ENCODE measurements around the gene CASTOR2.
"Not testable (repeated sequence)": the region's sequence is repeated elsewhere in the genome, so short reads cannot be mapped to it uniquely, and the experiment has no call there.

The CASTOR2 gene

DNA sequence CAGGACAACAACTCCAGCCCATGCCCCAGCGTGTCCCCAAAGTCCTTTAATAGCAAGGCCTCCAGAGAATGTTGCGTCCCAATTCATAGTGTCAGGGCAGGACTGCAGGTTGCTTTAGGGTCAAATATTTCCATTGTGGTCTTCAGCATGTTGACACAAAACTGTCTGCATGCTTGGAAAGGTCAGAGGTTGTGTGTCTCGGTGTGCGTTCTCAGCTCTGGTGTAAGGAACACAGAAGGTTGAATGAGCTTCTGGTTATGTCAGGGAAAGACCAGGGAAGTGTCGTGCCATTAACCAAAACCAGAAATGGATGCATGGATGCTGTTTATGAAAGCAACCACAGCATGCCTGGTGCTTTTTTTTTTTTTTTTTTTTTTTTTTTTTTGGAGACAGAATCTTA lies 31.9 kb downstream of the CASTOR2 start:
- not testable (repeated sequence) for DNase-seq

DNA sequence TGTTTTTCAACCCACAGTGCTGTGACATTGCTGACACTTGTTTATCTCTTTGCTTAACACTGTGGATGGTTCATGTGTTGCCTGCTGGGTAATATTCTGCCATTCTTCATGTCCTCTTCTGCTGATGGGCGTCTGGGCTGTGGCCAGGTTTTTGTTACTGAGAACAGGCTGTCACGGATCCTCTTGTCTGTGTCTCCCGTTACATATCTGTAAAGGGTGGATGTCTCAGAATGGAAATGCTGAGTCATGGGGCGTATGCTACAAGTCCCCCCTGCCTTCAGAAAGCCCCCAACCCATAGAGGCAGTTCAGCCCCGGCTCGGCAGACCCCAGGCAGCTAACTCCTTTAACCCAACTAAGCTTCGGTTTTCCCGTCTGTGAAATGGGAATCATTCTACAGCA lies 33.3 kb downstream of the CASTOR2 start:
- not testable (repeated sequence) for DNase-seq

GRCh38 chr7:75001356-75001755 lies 36.9 kb downstream of the CASTOR2 start:
- not testable (repeated sequence) for DNase-seq

GRCh38 chr7:75010036-75010435 lies 45.5 kb downstream of the CASTOR2 start:
- no peak for DNase-seq

GRCh38 chr7:75017832-75018231 lies 53.3 kb downstream of the CASTOR2 start:
- DNase-seq = no peak

DNA sequence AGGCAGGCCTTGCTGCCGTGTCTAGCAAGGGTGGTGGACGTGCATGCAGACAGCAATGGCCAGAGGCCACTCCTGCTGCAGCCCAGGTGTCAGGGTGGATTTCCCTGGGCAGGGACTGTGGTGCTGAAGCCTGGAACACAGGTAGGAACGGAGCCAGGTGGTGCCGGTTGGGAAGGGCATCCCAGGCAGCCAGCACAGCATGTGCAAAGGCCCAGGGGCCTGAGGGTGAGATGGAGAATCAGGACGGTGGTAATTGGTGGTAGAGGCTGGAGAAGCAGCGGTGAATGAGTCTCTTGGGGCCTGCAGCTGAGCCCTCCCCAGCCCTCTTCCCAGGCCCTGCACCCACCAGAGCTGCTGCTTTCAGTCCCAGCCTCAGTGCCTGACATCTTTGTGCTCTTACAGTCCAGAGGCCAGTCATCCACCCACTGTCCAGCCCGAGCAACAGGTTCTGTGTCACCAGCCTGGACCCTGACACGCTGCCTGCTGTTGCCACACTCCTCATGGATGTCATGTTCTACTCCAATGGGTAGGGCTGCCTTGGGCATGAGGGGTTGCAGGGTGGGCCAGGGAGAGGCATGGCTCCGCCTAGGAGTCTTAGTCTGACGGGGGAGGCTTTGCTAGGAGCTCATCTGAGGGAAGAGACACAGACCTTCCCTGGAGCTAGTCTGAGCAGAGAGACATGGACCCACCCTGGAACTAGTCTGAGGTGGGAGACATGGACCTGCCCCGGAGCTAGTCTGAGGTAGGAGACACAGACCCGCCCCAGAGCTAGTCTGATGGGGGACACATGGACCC lies 54.3 kb downstream of the CASTOR2 start:
- no peak for DNase-seq

DNA sequence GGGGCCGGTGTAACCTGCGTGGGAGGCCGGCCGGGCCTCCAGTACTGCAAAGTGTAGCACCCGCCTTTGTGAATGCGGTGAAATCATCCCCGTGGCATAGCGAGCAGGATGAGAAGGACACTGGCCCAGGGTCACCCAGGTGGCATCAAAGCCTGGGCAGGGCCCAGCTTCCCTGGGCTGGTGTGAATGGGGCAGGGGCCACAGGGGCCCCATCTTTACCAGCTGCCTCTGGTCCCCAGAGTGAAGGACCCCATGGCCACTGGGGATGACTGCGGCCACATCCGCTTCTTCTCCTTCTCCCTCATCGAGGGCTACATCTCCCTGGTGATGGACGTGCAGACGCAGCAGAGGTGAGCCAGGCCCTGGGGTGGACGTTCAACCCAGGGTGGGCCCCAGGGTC lies 55.3 kb downstream of the CASTOR2 start:
- DNase-seq = no peak

DNA sequence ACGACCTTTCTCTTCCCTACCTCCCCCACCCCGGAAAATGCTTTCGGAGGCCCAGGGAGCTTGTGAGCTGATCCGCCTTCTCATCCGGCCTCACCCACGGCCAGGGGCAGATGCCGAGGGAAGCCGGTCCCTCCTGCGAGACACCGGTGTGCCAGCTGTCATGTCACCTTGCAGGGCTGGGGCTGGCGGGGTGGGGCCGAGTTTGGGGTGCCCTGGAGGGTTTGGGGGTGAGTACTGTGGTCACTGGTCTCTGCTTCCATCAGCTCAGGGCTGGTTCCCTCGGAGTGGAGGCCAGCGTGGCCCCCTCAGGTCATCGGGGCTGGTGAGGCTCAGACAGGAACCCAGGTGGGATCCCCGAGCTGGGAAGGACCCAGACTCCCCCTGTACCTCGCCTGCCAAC lies 60.4 kb downstream of the CASTOR2 start:
- no peak for DNase-seq

- DNase-seq = no peak
These were observed 63.8 kb downstream of the CASTOR2 start for GRCh38 chr7:75028299-75028698.

DNA sequence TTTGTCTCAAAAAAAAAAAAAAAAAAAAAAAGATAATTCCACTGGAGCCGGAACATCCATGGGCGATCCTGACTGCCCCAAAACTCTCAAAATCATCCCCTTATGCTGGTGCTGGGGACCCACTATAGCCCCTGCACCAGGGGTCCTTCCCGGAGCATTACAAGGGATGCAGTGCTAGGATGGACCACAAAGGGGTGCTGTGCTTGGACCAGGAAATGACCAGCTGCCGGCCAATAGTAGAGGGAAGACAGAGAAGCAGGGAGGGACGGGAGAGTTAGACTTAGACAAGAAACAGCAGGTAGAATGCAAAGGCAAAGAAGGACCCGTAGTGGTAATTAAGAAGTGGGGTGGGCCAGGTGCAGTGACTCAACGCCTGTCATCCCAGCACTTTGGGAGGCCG lies 68.6 kb downstream of the CASTOR2 start:
- no peak for DNase-seq

- DNase-seq = no peak
These were observed 69.3 kb downstream of the CASTOR2 start for GRCh38 chr7:75033826-75034225.

DNA sequence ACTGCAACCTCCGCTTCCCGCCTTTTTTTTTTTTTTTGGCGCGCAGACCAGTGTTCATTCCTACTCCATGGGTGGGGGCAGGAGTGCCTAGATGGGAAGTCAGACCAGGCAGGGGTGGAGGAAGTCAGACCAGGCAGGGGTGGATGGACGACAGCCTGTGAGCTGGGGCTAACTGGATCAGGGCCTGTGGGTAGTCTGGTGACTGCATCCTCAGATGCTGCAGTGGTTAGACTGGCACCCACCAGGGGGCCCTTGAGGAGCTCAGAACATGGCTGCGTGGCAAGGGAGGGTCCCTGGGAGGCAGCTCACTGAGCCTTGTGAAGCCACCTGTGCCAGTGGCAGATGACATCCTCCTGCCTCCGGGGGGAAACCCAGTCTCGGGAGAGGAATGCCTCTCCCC lies 74.0 kb downstream of the CASTOR2 start:
- DNase-seq = no peak

DNA sequence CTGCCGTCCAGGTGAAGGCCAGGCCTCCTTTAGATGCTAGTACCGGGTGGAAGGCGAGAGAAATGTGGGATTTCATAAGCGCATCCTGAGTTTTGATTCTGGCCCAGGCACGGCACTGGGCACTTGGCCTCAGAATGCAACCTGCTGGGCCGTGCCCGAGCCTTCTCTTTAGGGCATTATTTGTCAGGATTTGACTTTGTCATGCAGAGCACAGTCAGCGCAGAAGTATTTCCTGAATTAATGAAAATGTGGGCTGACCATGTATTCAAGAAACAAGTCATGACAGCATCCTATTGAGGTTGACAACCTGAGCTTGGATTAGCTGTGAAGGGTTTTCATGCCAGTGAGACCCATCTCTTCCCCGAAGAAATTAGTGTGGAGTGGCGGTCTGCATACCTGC lies 74.7 kb downstream of the CASTOR2 start:
- DNase-seq = no peak

DNA sequence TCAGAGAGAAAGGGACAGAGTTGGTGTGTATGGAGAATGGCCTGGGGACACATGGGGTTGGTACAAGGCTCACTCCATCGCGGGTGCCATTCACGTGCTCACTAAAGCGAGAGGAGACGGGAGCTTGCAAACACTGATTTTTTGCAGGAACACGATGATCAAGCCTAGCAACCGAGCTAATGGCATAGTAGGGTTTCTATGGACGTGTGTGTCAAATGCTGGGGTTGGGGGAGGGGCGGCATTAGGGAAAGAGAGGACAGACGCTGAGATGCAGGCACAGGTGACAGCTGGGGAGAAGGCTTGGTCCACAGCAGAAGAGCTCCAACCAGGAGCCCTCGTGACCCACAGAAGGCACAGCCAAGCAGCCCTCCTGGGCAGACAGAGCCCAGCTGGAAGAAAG lies 75.2 kb downstream of the CASTOR2 start:
- no peak for DNase-seq

DNA sequence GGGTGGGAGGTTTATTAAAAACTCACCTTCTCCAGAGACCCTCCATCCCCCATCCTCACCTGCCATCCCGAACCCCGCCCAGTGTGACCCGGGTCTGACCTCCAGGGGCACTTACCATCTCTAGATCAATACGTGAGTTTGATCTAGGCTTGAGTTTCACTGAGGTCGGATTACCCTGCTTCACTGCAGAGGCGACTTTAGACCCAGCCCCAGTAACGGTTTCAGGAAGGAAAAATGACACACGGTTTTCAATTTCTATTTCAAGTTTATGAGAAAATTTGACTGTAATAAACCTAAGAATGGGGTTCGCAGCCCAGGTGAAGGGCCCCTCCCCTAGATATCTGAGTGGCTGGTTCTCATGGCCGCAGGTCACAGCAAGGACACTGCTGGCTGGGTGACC lies 76.0 kb downstream of the CASTOR2 start:
- DNase-seq = no peak

- DNase-seq = no peak
These were observed 77.8 kb downstream of the CASTOR2 start for GRCh38 chr7:75042286-75042685.

- DNase-seq = no peak
These were observed 78.6 kb downstream of the CASTOR2 start for GRCh38 chr7:75042831-75043703.

- DNase-seq = no peak
These were observed 81.4 kb downstream of the CASTOR2 start for GRCh38 chr7:75045881-75046280.

DNA sequence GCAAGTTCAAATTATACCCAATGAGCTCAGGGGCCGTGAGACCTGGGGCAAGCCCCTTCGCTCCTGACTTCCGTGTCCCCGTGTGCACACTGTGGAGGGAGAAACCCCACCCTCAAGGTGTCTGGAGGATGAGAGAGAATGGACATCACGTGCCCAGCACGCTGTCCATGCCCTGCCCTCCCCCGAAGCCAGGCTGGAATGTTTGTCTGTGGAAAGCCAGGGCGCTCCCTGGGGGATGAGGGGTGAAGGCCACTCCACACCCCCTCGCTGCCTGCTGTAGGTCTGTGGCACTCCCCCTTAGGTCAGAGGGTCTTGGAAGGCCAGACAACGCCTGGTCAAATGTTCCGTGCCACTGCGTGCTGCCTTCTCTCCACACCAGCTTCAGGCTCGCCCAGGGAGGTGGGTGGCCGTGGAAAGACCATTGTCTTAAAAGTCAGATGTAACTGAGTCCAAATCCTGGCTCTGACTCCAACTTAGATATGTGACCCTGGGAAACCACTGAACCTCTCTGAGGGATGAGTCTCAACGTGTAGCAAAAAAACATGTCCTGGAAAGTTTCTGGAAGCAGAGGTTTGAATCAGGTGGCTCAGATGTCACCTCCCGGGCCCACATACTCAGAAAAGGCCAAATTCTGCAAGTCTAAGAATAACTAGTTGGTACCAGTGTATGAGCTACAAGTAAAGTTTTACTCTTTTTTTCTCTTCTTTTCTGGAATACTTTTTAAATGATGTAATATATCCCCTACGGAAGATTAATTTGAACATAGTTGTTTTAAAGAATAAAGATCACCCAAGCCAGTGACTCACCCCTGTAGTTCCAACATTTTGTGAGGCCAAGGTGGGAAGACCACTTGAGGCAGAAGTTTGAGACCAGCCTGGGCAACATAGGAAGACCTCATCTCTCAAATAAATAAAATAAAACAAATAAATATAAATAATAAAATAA lies 84.2 kb downstream of the CASTOR2 start:
- no peak for DNase-seq

DNA sequence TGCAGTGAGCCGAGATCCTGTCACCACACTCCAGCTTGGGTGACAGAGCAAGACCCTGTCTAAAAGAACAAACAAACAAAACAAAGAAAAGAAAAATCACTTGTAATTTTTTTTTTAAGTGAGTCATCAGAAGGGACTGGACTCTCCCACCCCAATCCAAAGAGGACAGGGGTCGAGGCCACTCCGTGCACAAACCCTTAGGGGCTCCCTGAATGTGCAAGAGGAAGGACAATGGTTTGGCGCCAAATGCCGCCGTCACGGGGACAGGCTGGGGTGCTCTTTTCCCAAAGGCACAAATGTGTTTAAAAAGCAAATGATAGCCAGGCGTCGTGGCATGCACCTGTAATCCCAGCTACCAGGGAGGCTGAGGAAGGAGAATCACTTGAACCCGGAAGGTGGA lies 85.3 kb downstream of the CASTOR2 start:
- no peak for DNase-seq

DNA sequence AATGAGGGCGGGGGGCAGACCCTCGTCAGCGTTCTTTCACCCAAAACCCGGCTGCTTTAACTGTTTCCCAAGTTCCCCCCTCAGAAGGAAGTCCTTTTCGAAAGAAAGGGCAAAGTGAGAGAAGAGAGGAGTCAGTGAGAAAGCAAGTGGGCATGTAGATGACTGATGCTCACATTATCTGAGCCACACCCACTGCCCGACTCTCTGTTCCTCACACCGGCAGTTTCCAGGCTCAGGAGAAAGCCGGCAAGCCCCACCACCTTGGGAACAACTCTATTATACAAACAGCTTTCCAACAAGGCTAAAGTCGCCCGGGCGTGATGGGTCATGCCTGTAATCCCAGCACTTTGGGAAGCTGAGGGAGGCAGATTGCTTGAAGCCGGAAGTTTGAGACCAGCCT lies 86.0 kb downstream of the CASTOR2 start:
- no peak for DNase-seq

DNA sequence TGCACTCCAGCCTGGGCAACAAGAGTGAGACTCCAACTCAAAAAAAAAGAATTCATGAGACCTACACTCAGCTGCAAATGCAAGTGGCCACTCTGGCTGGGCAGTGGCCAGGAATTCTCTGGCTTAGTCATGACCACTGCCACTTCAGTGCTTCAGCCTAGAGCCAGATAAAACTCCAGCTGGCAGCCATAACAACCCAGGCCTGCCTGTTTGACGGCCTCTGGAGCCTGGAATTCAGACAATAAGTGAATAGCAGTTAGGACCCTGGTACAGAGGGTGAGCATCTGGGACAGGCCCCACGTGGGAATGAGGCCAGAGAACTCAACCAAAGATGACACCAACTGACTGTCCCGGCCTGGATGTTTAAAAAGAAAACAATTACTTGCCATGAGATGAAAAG lies 90.2 kb downstream of the CASTOR2 start:
- no peak for DNase-seq

GRCh38 chr7:75055155-75055554 lies 90.7 kb downstream of the CASTOR2 start:
- no peak for DNase-seq

Measured in stimulated activated CD4-positive, alpha-beta T cell treated with anti-CD3 and anti-CD28 coated beads, Interleukin-2, amount 100 ng/mL, for 48 hours (primary cell).